K562 (cell line): ENCODE data around the gene SURF4. TPM values are rescaled to one million over a fixed set of nuclear protein-coding genes. Genes with fewer than 3 reads are reported as not detected.

Source experiments
- BRD4 ChIP-seq: fragments of 200-600 bp; sonication (generic); IDR thresholded peaks from 2 replicates; pipeline ENCODE4 v1.6.1; 2017; ENCODE audit warnings: inconsistent platforms
- CBFA2T2 ChIP-seq: fragments of 450-650 bp; conservative IDR thresholded peaks from 2 replicates; pipeline ENCODE4 v1.6.1; 2017; ENCODE audit warnings: mild to moderate bottlenecking
- CCNT2 ChIP-seq: IDR thresholded peaks from 2 replicates; pipeline ENCODE4 v1.6.1; 2011; ENCODE audit warnings: borderline replicate concordance, low read depth, mild to moderate bottlenecking, moderate library complexity, mixed read lengths, low read length; ENCODE audit not compliant: insufficient read length; ENCODE audit errors: extremely low read depth
- CEBPB ChIP-seq: fragments of 450-650 bp; IDR thresholded peaks from 2 replicates; pipeline ENCODE4 v1.6.1; 2016; ENCODE audit warnings: missing genetic modification characterization, missing compliant biosample characterization
- E2F4 ChIP-seq: sonication (generic); formaldehyde crosslinking; IDR thresholded peaks from 2 replicates; pipeline ENCODE4 v1.8.0; 2022; ENCODE audit warnings: mild to moderate bottlenecking, low read depth, missing genetic modification reagents
- EGR1 ChIP-seq: fragments of 450-650 bp; conservative IDR thresholded peaks from 2 replicates; pipeline ENCODE4 v1.6.1; 2017; ENCODE audit warnings: mild to moderate bottlenecking
- ELK3 ChIP-seq: fragments of 450-650 bp; formaldehyde crosslinking; IDR thresholded peaks from 2 replicates; pipeline ENCODE4 v1.4.0; 2020; ENCODE audit warnings: mild to moderate bottlenecking
- EP400 ChIP-seq: fragments of 450-650 bp; IDR thresholded peaks from 2 replicates; pipeline ENCODE4 v1.6.1; 2017; ENCODE audit warnings: antibody characterized with exemption, mild to moderate bottlenecking, moderate library complexity
- FOSL1 ChIP-seq: fragments of 200-800 bp; sonication (Bioruptor generic); conservative IDR thresholded peaks from 2 replicates; pipeline ENCODE4 v1.6.1; 2016; ENCODE audit warnings: missing genetic modification characterization, missing compliant biosample characterization
- HSF4 ChIP-seq: fragments of 250-450 bp; sonication (Bioruptor Pico); IDR thresholded peaks from 2 replicates; pipeline ENCODE4 v2.1.2; 2022; ENCODE audit warnings: mild to moderate bottlenecking, moderate library complexity, borderline replicate concordance
- KAT2B ChIP-seq: IDR thresholded peaks from one replicate; pipeline ENCODE4 v1.6.1; 2012; ENCODE audit warnings: low read depth, mild to moderate bottlenecking, control low read depth, inconsistent platforms, low read length, moderate library complexity
- KLF16 ChIP-seq: IDR thresholded peaks from 2 replicates; pipeline ENCODE4 v1.6.1; 2016; ENCODE audit warnings: antibody characterized with exemption
- L3MBTL2 ChIP-seq: fragments of 450-650 bp; IDR thresholded peaks from 2 replicates; pipeline ENCODE4 v1.6.1; 2016; ENCODE audit warnings: mild to moderate bottlenecking, moderate library complexity
- MCM7 ChIP-seq, 2 experiments: fragments of 450-650 bp; IDR thresholded peaks; 2 replicates each; pipeline ENCODE4 v1.6.1; 2016 to 2018
- MED1 ChIP-seq: sonication (generic); formaldehyde crosslinking; IDR thresholded peaks from 2 replicates; pipeline ENCODE4 v1.8.1; 2023; ENCODE audit warnings: missing genetic modification reagents, borderline replicate concordance
- MIER1 ChIP-seq: fragments of 450-650 bp; IDR thresholded peaks from 2 replicates; pipeline ENCODE4 v1.6.1; 2016; ENCODE audit warnings: antibody characterized with exemption, mild to moderate bottlenecking, low read depth
- MTA3 ChIP-seq: fragments of 450-650 bp; formaldehyde crosslinking; IDR thresholded peaks from 2 replicates; pipeline ENCODE4 v1.6.1; 2017; ENCODE audit warnings: mild to moderate bottlenecking, borderline replicate concordance
- NR4A1 ChIP-seq, 2 experiments: fragments of 250-450 bp in 1 of 2; fragments of 450-650 bp in 1 of 2; sonication (Bioruptor Pico) in 1 of 2; IDR thresholded peaks; 2 replicates each; pipeline versions ENCODE4 v1.4.0 to v1.6.1; 2016 to 2020; ENCODE audit warnings: mild to moderate bottlenecking in 2 of 2, missing compliant biosample characterization in 1 of 2, missing genetic modification characterization in 1 of 2, moderate library complexity in 1 of 2
- PHF20 ChIP-seq: fragments of 450-650 bp; IDR thresholded peaks from 2 replicates; pipeline ENCODE4 v1.6.1; 2018; ENCODE audit not compliant: partially characterized antibody
- POLR2A ChIP-seq: fragments of 450-650 bp; conservative IDR thresholded peaks from 2 replicates; pipeline ENCODE4 v1.6.1; 2016
- POLR2AphosphoS2 ChIP-seq: IDR thresholded peaks from 2 replicates; pipeline ENCODE4 v1.6.1; 2012; ENCODE audit warnings: low read length, improper control_type of control experiment
- POLR2B ChIP-seq: fragments of 450-650 bp; IDR thresholded peaks from 2 replicates; pipeline ENCODE4 v1.6.1; 2018; ENCODE audit warnings: low read depth; ENCODE audit not compliant: partially characterized antibody
- POLR2G ChIP-seq: fragments of 200-400 bp; formaldehyde crosslinking; IDR thresholded peaks from 2 replicates; pipeline ENCODE4 v1.6.1; 2017; ENCODE audit warnings: low read depth, mild to moderate bottlenecking, antibody characterized with exemption, low read length, moderate library complexity
- POU5F1 ChIP-seq: fragments of 150-350 bp; IDR thresholded peaks from 2 replicates; pipeline ENCODE4 v1.6.1; 2014; ENCODE audit warnings: borderline replicate concordance, low read length, low read depth, mild to moderate bottlenecking; ENCODE audit not compliant: partially characterized antibody
- PYGO2 ChIP-seq: fragments of 450-650 bp; IDR thresholded peaks from 2 replicates; pipeline ENCODE4 v1.6.1; 2016; ENCODE audit warnings: mild to moderate bottlenecking, missing genetic modification characterization, moderate library complexity, missing compliant biosample characterization
- RBM39 ChIP-seq: fragments of 200-400 bp; formaldehyde crosslinking; optimal IDR thresholded peaks from 2 replicates; pipeline ENCODE3; 2018; ENCODE audit warnings: low read depth, low read length
- SIRT6 ChIP-seq: IDR thresholded peaks from one replicate; pipeline ENCODE4 v1.6.1; 2012; ENCODE audit warnings: low read depth, mild to moderate bottlenecking, control low read depth, inconsistent platforms, low read length, moderate library complexity
- SUPT5H ChIP-seq: fragments of 450-650 bp; IDR thresholded peaks from 2 replicates; pipeline ENCODE4 v1.6.1; 2016
- TCF7L2 ChIP-seq: fragments of 150-350 bp; IDR thresholded peaks from 2 replicates; pipeline ENCODE4 v1.6.1; 2016; ENCODE audit warnings: low read depth, mild to moderate bottlenecking, low read length, moderate library complexity
- ZNF584 ChIP-seq: fragments of 200-800 bp; sonication (Bioruptor generic); IDR thresholded peaks from 2 replicates; pipeline ENCODE4 v1.6.1; 2016; ENCODE audit warnings: low read depth, mild to moderate bottlenecking, missing genetic modification characterization, missing compliant biosample characterization
- polyA plus RNA-seq, 8 experiments: library from polyadenylated mRNA; depleted of rRNA in 4 of 8; stranded (reverse) in 5 of 8; unstranded in 3 of 8; fragments of >200 nt; fragmentation: Nextera tagmentation in 2 of 8; fragmentation: Illumina TruSeq in 1 of 8; extraction: Ambion mirVana in 2 of 8; extraction: Trizol in 1 of 8; gene quantifications; 2 replicates each; pipeline versions ENCODE4 v1.2.1 to v1.2.3, GENCODE V29; 2011 to 2014; ENCODE audit warnings: inconsistent platforms in 1 of 8, missing spikeins in 1 of 8
- total RNA-seq, 7 experiments: library from RNA; depleted of rRNA in 6 of 7; stranded (reverse); fragments of >200 nt in 6 of 7; fragmentation: Illumina TruSeq in 2 of 7; extraction: Trizol in 2 of 7; gene quantifications; 2 replicates each; pipeline versions ENCODE4 v1.2.1 to v1.2.3, GENCODE V29; 2011 to 2021; ENCODE audit warnings: low replicate concordance in 1 of 7

Gene SURF4
- total and polyA plus RNA-seq, 9 of the 15 experiments (the other 6 are each of a cell fraction or from before 2014, with no cell fraction given): 8.4 to 176 (median 130) TPM

GRCh38 chr9:133360400-133361393, 15.2 kb downstream of the SURF4 start (continued):
- TF ChIP-seq ELK3 (CRISPR knock-in tag) (no peak), EGR1 (peak; percentile 30; the same call in 1 of the 2 replicates), PYGO2 (tag) (no peak), CBFA2T2 (no peak), L3MBTL2 (no peak), FOSL1 (tag) (no peak), HSF4 (no peak), E2F4 (CRISPR knock-in tag) (no peak), CEBPB (tag) (no peak), MED1 (CRISPR knock-in tag) (no peak), SIRT6 (no peak), MIER1 (no peak), POLR2AphosphoS2 (peak; percentile 36; the same call in 1 of the 2 replicates), SUPT5H (peak; percentile 61), CCNT2 (peak; percentile 30), MTA3 (no peak), POLR2A (peak; percentile 61), PHF20 (no peak), EP400 (no peak), POLR2B (peak; percentile 30), POLR2G (0 out of 2 replicates have a peak, but pooled peaks have one; percentile 7), KLF16 (no peak), POU5F1 (no peak), TCF7L2 (no peak), MCM7 (IDR thresholded peaks at IDR 0.05) (no peak), RBM39 (no peak), BRD4 (no peak), ZNF584 (no peak), KAT2B (no peak), NR4A1 (CRISPR knock-in tag; IDR thresholded peaks at IDR 0.05) (no peak), NR4A1 (tag; IDR thresholded peaks at IDR 0.05) (no peak)
